HCT116 (cell line): ENCODE data around the gene SLC19A1. TPM values are rescaled to one million over a fixed set of nuclear protein-coding genes. Genes with fewer than 3 reads are reported as not detected.

Experiments used
- ATAC-seq: fragments of 200-7000 bp; cut with Tn5 transposase; 2 replicates; pipeline ENCODE4 v1.9.1; 2020; ENCODE audit warnings: mild to moderate bottlenecking, moderate library complexity
- BruUV-seq: library from RNA; stranded (reverse); fragments of 400-500 nt; replicated peaks from 2 replicates; lab custom pipeline; 2021; lab: Mats Ljungman, UMichigan
- CTCF ChIA-PET: fragments of 300-600 bp; sonication (Branson Sonifier 250); formaldehyde crosslinking; loops from one replicate; lab custom pipeline; 2021; ENCODE audit warnings: antibody characterized with exemption; lab: Charles Lee
- POLR2A ChIA-PET: fragments of 300-600, 350-600 bp; sonication (Branson Sonifier 250); formaldehyde crosslinking; loops from one replicate; lab custom pipeline; 2021; ENCODE audit warnings: antibody characterized with exemption; lab: Charles Lee
- RAD21 ChIA-PET, 2 experiments: fragments of 300-600 bp; sonication (Branson Sonifier 250); formaldehyde crosslinking; loops; one replicate each; lab custom pipeline; 2023; ENCODE audit warnings: low total read pairs in 2 of 2; ENCODE audit not compliant: uncharacterized antibody in 2 of 2, unreplicated experiment in 2 of 2, low non-redundant PET in 1 of 2; lab: Charles Lee
- DNase-seq: peaks from one replicate; pipeline ENCODE4 v3.0.0-alpha.2; 2010; ENCODE audit warnings: low read depth, low spot score
- H2AFZ ChIP-seq: fragments of 200-600 bp; shearing (Covaris generic), sonication (generic); 2 replicates; pipeline ENCODE4 v1.6.1; 2017; ENCODE audit warnings: low read depth, mixed run types, mixed read lengths, antibody characterized with exemption, low read length; ENCODE audit not compliant: poor library complexity, severe bottlenecking
- H3K27ac ChIP-seq: 2 replicates; pipeline ENCODE4 v1.5.1; 2012; ENCODE audit warnings: low read depth, low read length
- H3K27me3 ChIP-seq: fragments of 200-600 bp; sonication (generic); 2 replicates; pipeline ENCODE4 v1.6.1; 2016; ENCODE audit warnings: mixed run types, low read length, mixed read lengths; ENCODE audit not compliant: insufficient read depth
- H3K36me3 ChIP-seq, 2 experiments: fragments of 200-500 bp in 1 of 2; fragments of 200-600 bp in 1 of 2; sonication (Bioruptor generic) in 1 of 2; sonication (generic) in 1 of 2; 2 replicates each; pipeline versions ENCODE4 v1.5.1 to v1.6.1; 2014 to 2016; ENCODE audit warnings: low read length in 2 of 2, inconsistent platforms in 1 of 2, mixed read lengths in 1 of 2, mixed run types in 1 of 2; ENCODE audit not compliant: insufficient read depth in 2 of 2, control insufficient read depth in 1 of 2
- H3K4me1 ChIP-seq, 2 experiments: fragments of 200-600 bp in 1 of 2; sonication (generic) in 1 of 2; 2 replicates each; pipeline versions ENCODE4 v1.5.1 to v1.6.1; 2012 to 2017; ENCODE audit warnings: low read length in 2 of 2, inconsistent platforms in 1 of 2, mild to moderate bottlenecking in 1 of 2, mixed read lengths in 1 of 2, mixed run types in 1 of 2, moderate library complexity in 1 of 2; ENCODE audit not compliant: insufficient read depth in 2 of 2, control insufficient read depth in 1 of 2
- H3K4me2 ChIP-seq: fragments of 200-600 bp; sonication (generic); 2 replicates; pipeline ENCODE4 v1.6.1; 2017; ENCODE audit warnings: mixed run types, low read length, mixed read lengths
- H3K4me3 ChIP-seq, 2 experiments: fragments of 200-600 bp in 1 of 2; sonication (generic) in 1 of 2; replicated peaks in 1 of 2; 2 replicates each; pipeline ENCODE4 v1.5.1; 2011 to 2016; ENCODE audit warnings: low read length in 2 of 2, control low read depth in 1 of 2, low read depth in 1 of 2, mild to moderate bottlenecking in 1 of 2, mixed read lengths in 1 of 2, mixed run types in 1 of 2
- H3K79me2 ChIP-seq: fragments of 200-600 bp; sonication (generic); 2 replicates; pipeline ENCODE4 v1.6.1; 2017; ENCODE audit warnings: mild to moderate bottlenecking, mixed run types, low read length, moderate library complexity, mixed read lengths; ENCODE audit not compliant: insufficient read depth
- H3K9ac ChIP-seq: fragments of 200-600 bp; sonication (generic); 2 replicates; pipeline ENCODE4 v1.6.1; 2016; ENCODE audit warnings: low read length, mixed read lengths
- H3K9me2 ChIP-seq: fragments of 200-600 bp; sonication (generic), shearing (Covaris generic); 2 replicates; pipeline ENCODE4 v1.6.1; 2017; ENCODE audit warnings: mixed run types, mild to moderate bottlenecking, moderate library complexity; ENCODE audit not compliant: insufficient read depth
- H3K9me3 ChIP-seq, 2 experiments: fragments of 200-500 bp in 1 of 2; fragments of 200-600 bp in 1 of 2; sonication (Bioruptor generic) in 1 of 2; sonication (generic) in 1 of 2; 2 replicates each; pipeline ENCODE4 v1.6.1; 2014 to 2017; ENCODE audit warnings: low read length in 2 of 2, mixed read lengths in 2 of 2, inconsistent platforms in 1 of 2, low read depth in 1 of 2, mild to moderate bottlenecking in 1 of 2, mixed run types in 1 of 2, moderate library complexity in 1 of 2; ENCODE audit not compliant: control insufficient read depth in 1 of 2, insufficient read depth in 1 of 2
- H4K20me1 ChIP-seq: fragments of 200-600 bp; sonication (generic), shearing (Covaris generic); 2 replicates; pipeline ENCODE4 v1.6.1; 2017; ENCODE audit warnings: mixed run types, mild to moderate bottlenecking, moderate library complexity; ENCODE audit not compliant: insufficient read depth
- ELF1 ChIP-seq: IDR thresholded peaks from 2 replicates; pipeline ENCODE4 v1.6.1; 2012; ENCODE audit warnings: low read depth, borderline replicate concordance
- EZH2phosphoT487 ChIP-seq: fragments of 200-600 bp; IDR thresholded peaks from 2 replicates; pipeline ENCODE4 v1.6.1; 2018; ENCODE audit warnings: antibody characterized with exemption, borderline replicate concordance
- YY1 ChIP-seq: IDR thresholded peaks from 2 replicates; pipeline ENCODE4 v1.6.1; 2011; ENCODE audit warnings: low read length, low read depth, moderate library complexity, mild to moderate bottlenecking; ENCODE audit not compliant: insufficient replicate concordance; ENCODE audit errors: extremely low read depth
- ZNF274 ChIP-seq: fragments of 200-500 bp; sonication (Bioruptor generic); IDR thresholded peaks from 2 replicates; pipeline ENCODE4 v1.6.1; 2014; ENCODE audit warnings: mild to moderate bottlenecking, low read depth, low read length, inconsistent platforms
- intact Hi-C: fragments of 100-400 bp; cut with micrococcal nuclease; formaldehyde crosslinking; loops from 2 replicates; pipeline ENCODE4 v1.10.0; 2022
- total RNA-seq: library from RNA; stranded (reverse); gene quantifications from one replicate; pipeline ENCODE4 v1.2.1, GENCODE V29; 2021; ENCODE audit not compliant: unreplicated experiment
- TF ChIP-seq, protein P1 (sequence below): IDR thresholded peaks from 2 replicates; pipeline ENCODE4 v1.6.1; 2012

The SLC19A1 gene
- total RNA-seq, 1 experiment from 2014 or later, result 50.2 TPM

- no peak overlapping the region for H2AFZ ChIP-seq
- no peak overlapping the region for H3K27ac ChIP-seq
- peaks cover 0 to 6% of the 10 kb centered on the region in 2 experiments; a peak in 1 of 4 replicates for H3K4me1 ChIP-seq
- BruUV-seq, result no TSS peak
- ChIA-PET POLR2A (no interaction called here), CTCF (no interaction called here), RAD21 (no interaction called here)
- DNase-seq (no peak), ATAC-seq (no peak)
- no peaks in the 10 kb centered on the region for H3K9me2 ChIP-seq
- no peaks in the 10 kb centered on the region for H3K27me3 ChIP-seq
- H3K4me3 ChIP-seq, result no peak overlapping the region
- no peak overlapping the region for H3K9ac ChIP-seq
- H3K79me2 ChIP-seq, result no peaks in the 10 kb centered on the region
- H4K20me1 ChIP-seq, result no peaks in the 10 kb centered on the region
- TF ChIP-seq EZH2phosphoT487 (no peak), ZNF274 (no peak)
- peaks cover 5 to 10% of the 10 kb centered on the region in 2 experiments; a peak in 3 of 4 replicates for H3K9me3 ChIP-seq
- H3K4me2 ChIP-seq, result no peak overlapping the region
- no peaks in the 10 kb centered on the region for H3K36me3 ChIP-seq
- intact Hi-C loops, result no loop called here
These were observed 39.1 kb upstream of the SLC19A1 start for GRCh38 chr21:45581322-45581712.

DNA sequence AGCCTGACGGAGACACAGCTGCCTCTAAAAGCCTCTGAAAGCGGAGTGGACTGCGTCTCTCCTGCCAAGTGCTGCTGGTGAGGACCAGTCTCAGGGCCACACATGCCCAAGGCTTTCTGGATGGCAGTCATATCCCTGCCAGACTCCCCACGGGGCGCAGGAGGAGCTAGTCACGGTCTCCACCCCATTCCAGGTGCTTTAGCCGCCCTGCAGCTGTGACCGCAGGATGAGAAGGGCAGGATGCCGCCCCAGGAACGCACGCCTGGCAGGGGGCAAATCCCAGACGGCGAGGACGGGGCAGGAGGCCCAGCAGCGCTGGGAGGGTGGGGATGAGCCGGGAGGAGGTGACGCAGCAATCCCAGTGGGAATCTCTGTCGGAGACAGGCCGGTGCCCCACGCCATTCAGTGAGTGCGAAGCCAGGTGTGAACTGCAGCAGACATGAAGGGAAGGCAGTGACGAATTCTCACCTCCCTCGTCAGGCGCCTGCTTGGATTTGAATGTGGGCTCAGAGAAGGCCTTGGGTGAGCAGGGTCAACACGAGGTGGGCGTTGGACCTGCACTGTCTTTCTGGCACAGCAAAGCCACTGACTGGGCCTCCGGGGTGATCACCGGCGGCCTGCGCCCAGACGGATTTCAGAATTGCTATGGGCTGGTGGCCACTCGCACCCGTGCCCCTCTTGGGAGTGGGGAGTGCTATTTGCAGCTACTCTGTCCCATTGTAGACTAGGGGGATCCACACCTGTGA is 38.5 kb upstream of the SLC19A1 start:
- H3K4me2 ChIP-seq, result no peak overlapping the region
- no peaks in the 10 kb centered on the region for H3K79me2 ChIP-seq
- ATAC-seq (peak; percentile 42; the same call in 1 of the 2 replicates), DNase-seq (no peak)
- peaks cover 5% of the 10 kb centered on the region in 2 experiments; a peak in 2 of 4 replicates for H3K9me3 ChIP-seq
- CTCF ChIA-PET, result no interaction called here
- RAD21 ChIA-PET, result no interaction called here
- no peak overlapping the region for H2AFZ ChIP-seq
- no peak overlapping the region for H3K4me3 ChIP-seq
- peaks cover 0 to 6% of the 10 kb centered on the region in 2 experiments; a peak in 1 of 4 replicates for H3K4me1 ChIP-seq
- H3K27ac ChIP-seq, result no peak overlapping the region
- H3K27me3 ChIP-seq, result no peaks in the 10 kb centered on the region
- POLR2A ChIA-PET, result no interaction called here
- H4K20me1 ChIP-seq, result no peaks in the 10 kb centered on the region
- TF ChIP-seq, protein P1, sequence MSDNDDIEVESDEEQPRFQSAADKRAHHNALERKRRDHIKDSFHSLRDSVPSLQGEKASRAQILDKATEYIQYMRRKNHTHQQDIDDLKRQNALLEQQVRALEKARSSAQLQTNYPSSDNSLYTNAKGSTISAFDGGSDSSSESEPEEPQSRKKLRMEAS, result no peak
- no peak for TF ChIP-seq YY1
- no peak for TF ChIP-seq ELF1
- no peaks in the 10 kb centered on the region for H3K36me3 ChIP-seq
- H3K9me2 ChIP-seq, result no peaks in the 10 kb centered on the region
- H3K9ac ChIP-seq, result no peak overlapping the region
- no TSS peak for BruUV-seq
- intact Hi-C loops, result no loop called here
